Peyer's patch (tissue), 4 donors: ENCODE measurements around the gene SAMSN1. TPM values are rescaled to one million over a fixed set of nuclear protein-coding genes. Genes with fewer than 3 reads are reported as not detected.
A peak's percentile ranks its signal among the peaks of the same experiment; 100 is the strongest.

Source experiments
- DNase-seq, 3 donors: peaks; one replicate each; pipeline ENCODE4 v3.0.0-alpha.2; 2017 to 2019
- H3K27ac ChIP-seq, 4 donors: fragments of 200-600 bp; sonication (generic); one replicate each; pipeline ENCODE4 v1.5.1; 2016 to 2019
- H3K27me3 ChIP-seq, 2 donors: fragments of 200-600 bp; sonication (generic); one replicate each; pipeline ENCODE4 v1.5.1; 2019
- H3K36me3 ChIP-seq, 3 donors: fragments of 200-600 bp; sonication (generic); one replicate each; pipeline ENCODE4 v1.5.1; 2016 to 2019
- H3K4me1 ChIP-seq, 4 donors: fragments of 200-600 bp; sonication (generic); one replicate each; pipeline ENCODE4 v1.5.1; 2016 to 2019
- H3K4me3 ChIP-seq, 4 donors: fragments of 200-600 bp; sonication (generic); 1 replicate in 3 of 4; 2 replicates in 1 of 4; pipeline ENCODE4 v1.5.1; 2016 to 2019; ENCODE audit warnings: mild to moderate bottlenecking in 1 of 4
- H3K9me3 ChIP-seq, 4 donors: fragments of 200-600 bp; sonication (generic); one replicate each; pipeline ENCODE4 v1.5.1; 2016 to 2019; ENCODE audit warnings: mild to moderate bottlenecking in 1 of 4
- CTCF ChIP-seq, 6 experiments: fragments of 450-650 bp in 4 of 6; fragments of 200-600 bp in 2 of 6; sonication (generic) in 1 of 6; IDR thresholded peaks; one replicate each; pipeline ENCODE4 v1.5.1; 2017 to 2019; ENCODE audit warnings: antibody characterized with exemption in 6 of 6, mild to moderate bottlenecking in 3 of 6, moderate library complexity in 1 of 6
- POLR2A ChIP-seq, 2 donors: fragments of 450-650 bp; IDR thresholded peaks; one replicate each; pipeline ENCODE4 v1.5.1; 2017; ENCODE audit warnings: antibody characterized with exemption in 2 of 2, mild to moderate bottlenecking in 2 of 2, moderate library complexity in 2 of 2
- total RNA-seq, 4 donors: library from RNA; depleted of rRNA; stranded (reverse); fragments of >200 nt; gene quantifications; one replicate each; pipeline ENCODE4 v1.1.0, GENCODE V29; 2016

SAMSN1 gene
- total RNA-seq, 4 donors from 2014 or later, result 0.57 to 56.1 (median 2.2) TPM

- H3K36me3 ChIP-seq, result no peaks in the 10 kb centered on the region
- H3K4me1 ChIP-seq, result no peaks in the 10 kb centered on the region
- no peaks in the 10 kb centered on the region for H3K9me3 ChIP-seq
- peak overlapping the region in 1 of 4 donors; percentile 12 for H3K4me3 ChIP-seq
- no peaks in the 10 kb centered on the region for H3K27me3 ChIP-seq
- H3K27ac ChIP-seq, result peak overlapping the region in 3 of 4 donors; percentile 26 to 72 (median 68)
- no peak for DNase-seq
- TF ChIP-seq POLR2A (IDR thresholded peaks at IDR 0.05) (no peak), CTCF (IDR thresholded peaks at IDR 0.05) (no peak)
Measured at GRCh38 chr21:14526836-14527695, 19.0 kb downstream of the SAMSN1 start.

GRCh38 chr21:14526199-14526598, 19.9 kb downstream of the SAMSN1 start:
- TF ChIP-seq POLR2A (IDR thresholded peaks at IDR 0.05) (no peak), CTCF (IDR thresholded peaks at IDR 0.05) (no peak)
- DNase-seq, result no peak
- Histone ChIP-seq H3K27me3 (no peaks in the 10 kb centered on the region), H3K9me3 (no peaks in the 10 kb centered on the region), H3K27ac (peak overlapping the region in 2 of 4 donors; percentile 68 to 72), H3K4me3 (no peak overlapping the region), H3K36me3 (no peaks in the 10 kb centered on the region), H3K4me1 (no peaks in the 10 kb centered on the region)

GRCh38 chr21:14523234-14523633, 22.9 kb downstream of the SAMSN1 start:
- no peak for TF ChIP-seq POLR2A (IDR thresholded peaks at IDR 0.05)
- TF ChIP-seq CTCF (IDR thresholded peaks at IDR 0.05), result no peak
- Histone ChIP-seq H3K4me1 (no peaks in the 10 kb centered on the region), H3K9me3 (no peaks in the 10 kb centered on the region), H3K4me3 (no peak overlapping the region), H3K27ac (peak overlapping the region in 1 of 4 donors; percentile 59), H3K36me3 (no peaks in the 10 kb centered on the region), H3K27me3 (no peaks in the 10 kb centered on the region)
- DNase-seq, result no peak

- no peak overlapping the region for H3K4me3 ChIP-seq
- no peaks in the 10 kb centered on the region for H3K36me3 ChIP-seq
- H3K4me1 ChIP-seq, result no peaks in the 10 kb centered on the region
- DNase-seq, result no peak
- H3K9me3 ChIP-seq, result no peaks in the 10 kb centered on the region
- no peaks in the 10 kb centered on the region for H3K27me3 ChIP-seq
- no peak for TF ChIP-seq POLR2A (IDR thresholded peaks at IDR 0.05)
- no peak for TF ChIP-seq CTCF (IDR thresholded peaks at IDR 0.05)
- H3K27ac ChIP-seq, result peak overlapping the region in 1 of 4 donors; percentile 59
Measured at GRCh38 chr21:14522736-14523135, 23.4 kb downstream of the SAMSN1 start.

- H3K36me3 ChIP-seq, result no peaks in the 10 kb centered on the region
- peak overlapping the region in 1 of 4 donors; percentile 67 for H3K27ac ChIP-seq
- no peak overlapping the region for H3K4me3 ChIP-seq
- no peaks in the 10 kb centered on the region for H3K4me1 ChIP-seq
- H3K9me3 ChIP-seq, result no peaks in the 10 kb centered on the region
- TF ChIP-seq POLR2A (IDR thresholded peaks at IDR 0.05), result no peak
- no peak for TF ChIP-seq CTCF (IDR thresholded peaks at IDR 0.05)
- peak in 1 of 3 donors; percentile 34 for DNase-seq
- no peaks in the 10 kb centered on the region for H3K27me3 ChIP-seq
Measured at GRCh38 chr21:14520535-14520934, 25.6 kb downstream of the SAMSN1 start.
